HG03378 (cell line): ENCODE results near the gene PSMB4.
"Not testable (repeated sequence)": the region's sequence is repeated elsewhere in the genome, so short reads cannot be mapped to it uniquely, and the experiment has no call there.

Experiments used
- ATAC-seq: cut with Tn5 transposase; IDR thresholded peaks from one replicate; pipeline ENCODE4 v1.9.1; 2021; ENCODE audit warnings: mild to moderate bottlenecking, moderate library complexity; ENCODE audit not compliant: unreplicated experiment

Gene PSMB4

GRCh38 chr1:151386002-151386401 lies 13.4 kb upstream of the PSMB4 start:
- ATAC-seq, result no peak

- not testable (repeated sequence) for ATAC-seq
Observed at GRCh38 chr1:151390221-151391078, 8.9 kb upstream of the PSMB4 start.

GRCh38 chr1:151391079-151391563 lies 8.3 kb upstream of the PSMB4 start:
- ATAC-seq, result no peak

GRCh38 chr1:151393583-151393982 lies 5.8 kb upstream of the PSMB4 start:
- ATAC-seq, result no peak

- not testable (repeated sequence) for ATAC-seq
Observed at GRCh38 chr1:151396265-151396664, 3.1 kb upstream of the PSMB4 start.

GRCh38 chr1:151401125-151401788 lies 1.9 kb downstream of the PSMB4 start:
- ATAC-seq, result no peak

- no peak for ATAC-seq
Observed at GRCh38 chr1:151401860-151402259, 2.5 kb downstream of the PSMB4 start.

- ATAC-seq, result no peak
Observed at GRCh38 chr1:151402764-151403163, 3.4 kb downstream of the PSMB4 start.

GRCh38 chr1:151403612-151404011 lies 4.2 kb downstream of the PSMB4 start:
- ATAC-seq, result no peak

GRCh38 chr1:151405187-151405951 lies 6.0 kb downstream of the PSMB4 start:
- no peak for ATAC-seq

GRCh38 chr1:151406176-151406575 lies 6.8 kb downstream of the PSMB4 start:
- ATAC-seq, result no peak

- no peak for ATAC-seq
Observed at GRCh38 chr1:151407304-151407703, 7.9 kb downstream of the PSMB4 start.

GRCh38 chr1:151408891-151409290 lies 9.5 kb downstream of the PSMB4 start:
- ATAC-seq, result no peak

- ATAC-seq, result no peak
Observed at GRCh38 chr1:151411884-151412283, 12.5 kb downstream of the PSMB4 start.

GRCh38 chr1:151416231-151416630 lies 16.9 kb downstream of the PSMB4 start:
- no peak for ATAC-seq

- no peak for ATAC-seq
Observed at GRCh38 chr1:151418081-151418480, 18.7 kb downstream of the PSMB4 start.

GRCh38 chr1:151419819-151420218 lies 20.4 kb downstream of the PSMB4 start:
- no peak for ATAC-seq

GRCh38 chr1:151425103-151425502 lies 25.7 kb downstream of the PSMB4 start:
- ATAC-seq, result no peak

- ATAC-seq, result no peak
Observed at GRCh38 chr1:151428068-151428467, 28.7 kb downstream of the PSMB4 start.

- not testable (repeated sequence) for ATAC-seq
Observed at GRCh38 chr1:151433827-151434226, 34.5 kb downstream of the PSMB4 start.

- ATAC-seq, result no peak
Observed at GRCh38 chr1:151435174-151435573, 35.8 kb downstream of the PSMB4 start.
